Measurements from ENCODE around the gene SERPIND1.

Gene SERPIND1

GRCh38 chr22:20808844-20809243 lies 34.9 kb downstream of the SERPIND1 start:
- H3K27ac ChIP-seq, result no peak overlapping the region
- H2AFZ ChIP-seq (ENCODE audit: low read depth), result no peak overlapping the region
- H3K4me3 ChIP-seq (IDR thresholded peaks at IDR 0.05; ENCODE audit: insufficient read depth, low read depth, low read length), result no peak overlapping the region
- no peaks in the 10 kb centered on the region for H3K4me1 ChIP-seq (ENCODE audit: low read depth, poor library complexity, severe bottlenecking)
- H3K27me3 ChIP-seq (ENCODE audit: insufficient read depth, low read depth), result no peaks in the 10 kb centered on the region
- TF ChIP-seq, protein P1, sequence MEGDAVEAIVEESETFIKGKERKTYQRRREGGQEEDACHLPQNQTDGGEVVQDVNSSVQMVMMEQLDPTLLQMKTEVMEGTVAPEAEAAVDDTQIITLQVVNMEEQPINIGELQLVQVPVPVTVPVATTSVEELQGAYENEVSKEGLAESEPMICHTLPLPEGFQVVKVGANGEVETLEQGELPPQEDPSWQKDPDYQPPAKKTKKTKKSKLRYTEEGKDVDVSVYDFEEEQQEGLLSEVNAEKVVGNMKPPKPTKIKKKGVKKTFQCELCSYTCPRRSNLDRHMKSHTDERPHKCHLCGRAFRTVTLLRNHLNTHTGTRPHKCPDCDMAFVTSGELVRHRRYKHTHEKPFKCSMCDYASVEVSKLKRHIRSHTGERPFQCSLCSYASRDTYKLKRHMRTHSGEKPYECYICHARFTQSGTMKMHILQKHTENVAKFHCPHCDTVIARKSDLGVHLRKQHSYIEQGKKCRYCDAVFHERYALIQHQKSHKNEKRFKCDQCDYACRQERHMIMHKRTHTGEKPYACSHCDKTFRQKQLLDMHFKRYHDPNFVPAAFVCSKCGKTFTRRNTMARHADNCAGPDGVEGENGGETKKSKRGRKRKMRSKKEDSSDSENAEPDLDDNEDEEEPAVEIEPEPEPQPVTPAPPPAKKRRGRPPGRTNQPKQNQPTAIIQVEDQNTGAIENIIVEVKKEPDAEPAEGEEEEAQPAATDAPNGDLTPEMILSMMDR (conservative IDR thresholded peaks at IDR 0.05; ENCODE audit: low read depth, low read length), result no peak
- H3K4me2 ChIP-seq, result no peak overlapping the region
- no peak overlapping the region for H3K9ac ChIP-seq
- no peaks in the 10 kb centered on the region for H4K20me1 ChIP-seq (ENCODE audit: insufficient read depth)
- no peaks in the 10 kb centered on the region for H3K36me3 ChIP-seq (ENCODE audit: insufficient read depth)
- H3K79me2 ChIP-seq (ENCODE audit: insufficient read depth, low read depth), result no peaks in the 10 kb centered on the region

DNA sequence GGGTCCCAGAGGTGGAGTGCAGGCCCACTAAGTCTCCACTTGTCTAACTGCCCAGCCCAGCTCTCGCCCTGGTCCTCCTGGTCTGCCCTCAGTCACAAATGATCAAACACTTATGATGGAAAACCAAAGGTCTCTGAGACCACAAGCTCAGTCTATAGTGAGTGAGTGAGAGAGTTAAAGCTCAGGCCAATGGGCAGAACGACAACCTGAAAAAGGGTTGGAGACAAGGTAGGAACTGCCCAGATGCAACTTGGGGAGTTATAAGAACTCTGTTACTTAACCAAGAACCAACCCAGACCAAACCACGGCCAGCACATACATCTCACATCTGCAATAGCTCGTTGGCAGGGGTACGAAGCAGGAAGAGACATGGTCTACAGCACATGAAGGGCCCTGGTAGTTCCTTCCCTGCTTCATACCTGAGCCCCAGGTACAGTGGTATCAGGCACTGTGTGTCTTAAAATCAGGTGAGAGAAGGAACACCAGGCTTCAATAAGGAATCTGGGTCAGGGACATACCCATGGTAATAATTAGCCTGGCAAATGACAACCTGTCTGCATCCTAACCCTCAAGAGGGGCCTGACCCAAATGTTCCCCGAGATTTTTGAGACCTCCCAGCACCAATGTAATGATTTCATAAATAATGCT lies 35.7 kb downstream of the SERPIND1 start:
- no peaks in the 10 kb centered on the region for H3K4me1 ChIP-seq (ENCODE audit: low read depth, poor library complexity, severe bottlenecking)
- H3K27ac ChIP-seq, result no peak overlapping the region
- H2AFZ ChIP-seq (ENCODE audit: low read depth), result no peak overlapping the region
- H4K20me1 ChIP-seq (ENCODE audit: insufficient read depth), result no peaks in the 10 kb centered on the region
- H3K79me2 ChIP-seq (ENCODE audit: insufficient read depth, low read depth), result no peaks in the 10 kb centered on the region
- H3K4me3 ChIP-seq (IDR thresholded peaks at IDR 0.05; ENCODE audit: insufficient read depth, low read depth, low read length), result no peak overlapping the region
- TF ChIP-seq, protein P1 (conservative IDR thresholded peaks at IDR 0.05; ENCODE audit: low read depth, low read length), result no peak
- no peaks in the 10 kb centered on the region for H3K27me3 ChIP-seq (ENCODE audit: insufficient read depth, low read depth)
- no peak overlapping the region for H3K4me2 ChIP-seq
- H3K9ac ChIP-seq, result no peak overlapping the region
- H3K36me3 ChIP-seq (ENCODE audit: insufficient read depth), result no peaks in the 10 kb centered on the region

GRCh38 chr22:20810645-20811044 lies 36.7 kb downstream of the SERPIND1 start:
- no peaks in the 10 kb centered on the region for H3K79me2 ChIP-seq (ENCODE audit: insufficient read depth, low read depth)
- no peak overlapping the region for H3K27ac ChIP-seq
- no peaks in the 10 kb centered on the region for H4K20me1 ChIP-seq (ENCODE audit: insufficient read depth)
- H3K4me3 ChIP-seq (IDR thresholded peaks at IDR 0.05; ENCODE audit: insufficient read depth, low read depth, low read length), result no peak overlapping the region
- no peak overlapping the region for H3K9ac ChIP-seq
- H2AFZ ChIP-seq (ENCODE audit: low read depth), result no peak overlapping the region
- no peaks in the 10 kb centered on the region for H3K27me3 ChIP-seq (ENCODE audit: insufficient read depth, low read depth)
- TF ChIP-seq, protein P1 (conservative IDR thresholded peaks at IDR 0.05; ENCODE audit: low read depth, low read length), result no peak
- H3K36me3 ChIP-seq (ENCODE audit: insufficient read depth), result no peaks in the 10 kb centered on the region
- H3K4me2 ChIP-seq, result no peak overlapping the region
- H3K4me1 ChIP-seq (ENCODE audit: low read depth, poor library complexity, severe bottlenecking), result no peaks in the 10 kb centered on the region

GRCh38 chr22:20811171-20811570 lies 37.3 kb downstream of the SERPIND1 start:
- no peaks in the 10 kb centered on the region for H4K20me1 ChIP-seq (ENCODE audit: insufficient read depth)
- no peak overlapping the region for H3K4me3 ChIP-seq (IDR thresholded peaks at IDR 0.05; ENCODE audit: insufficient read depth, low read depth, low read length)
- no peaks in the 10 kb centered on the region for H3K36me3 ChIP-seq (ENCODE audit: insufficient read depth)
- no peak overlapping the region for H3K9ac ChIP-seq
- TF ChIP-seq, protein P1 (conservative IDR thresholded peaks at IDR 0.05; ENCODE audit: low read depth, low read length), result no peak
- H3K79me2 ChIP-seq (ENCODE audit: insufficient read depth, low read depth), result no peaks in the 10 kb centered on the region
- H3K27ac ChIP-seq, result no peak overlapping the region
- H3K4me2 ChIP-seq, result no peak overlapping the region
- H3K4me1 ChIP-seq (ENCODE audit: low read depth, poor library complexity, severe bottlenecking), result no peaks in the 10 kb centered on the region
- H2AFZ ChIP-seq (ENCODE audit: low read depth), result no peak overlapping the region
- no peaks in the 10 kb centered on the region for H3K27me3 ChIP-seq (ENCODE audit: insufficient read depth, low read depth)
